Activated CD4-positive, alpha-beta memory T cell treated with anti-CD3 and anti-CD28 coated beads for 36 hours (primary cell): ENCODE data around the gene DYNC1I1. TPM values are rescaled to one million over a fixed set of nuclear protein-coding genes. Genes with fewer than 3 reads are reported as not detected.

Source experiments
- CTCF ChIA-PET: fragments of 350-600 bp; sonication (Branson Sonifier 250); formaldehyde crosslinking; loops from one replicate; lab custom pipeline; 2021; ENCODE audit warnings: antibody characterized with exemption, inconsistent platforms; lab: Charles Lee
- POLR2A ChIA-PET: fragments of 350-600 bp; sonication (Branson Sonifier 250); formaldehyde crosslinking; loops from one replicate; lab custom pipeline; 2021; ENCODE audit warnings: antibody characterized with exemption; lab: Charles Lee
- DNase-seq: peaks from one replicate; pipeline ENCODE4 v3.0.0-alpha.2; 2020
- H3K27ac Mint-ChIP-seq: one replicate; pipeline ENCODE4 v1.8.0; 2021; ENCODE audit warnings: mixed read lengths
- H3K27me3 Mint-ChIP-seq: one replicate; pipeline ENCODE4 v1.8.0; 2021; ENCODE audit warnings: mixed read lengths
- H3K36me3 Mint-ChIP-seq: one replicate; pipeline ENCODE4 v1.8.0; 2021; ENCODE audit warnings: mixed read lengths
- H3K4me1 Mint-ChIP-seq: one replicate; pipeline ENCODE4 v1.8.0; 2021; ENCODE audit warnings: low read depth, mixed read lengths
- H3K4me3 Mint-ChIP-seq: one replicate; pipeline ENCODE4 v1.8.0; 2021; ENCODE audit warnings: mild to moderate bottlenecking, mixed read lengths
- H3K9me3 Mint-ChIP-seq: one replicate; pipeline ENCODE4 v1.8.0; 2021; ENCODE audit warnings: mixed read lengths
- intact Hi-C: fragments of 100-400 bp; cut with micrococcal nuclease; formaldehyde crosslinking; loops from one replicate; pipeline ENCODE4 v1.15.1; 2023
- total RNA-seq, 2 experiments: library from RNA; stranded (reverse); gene quantifications; one replicate each; pipeline ENCODE4 v1.2.3, GENCODE V29; 2021

DYNC1I1 gene
- total RNA-seq, 2 experiments from 2014 or later: not detected

GRCh38 chr7:95871896-95872295 lies 99.5 kb downstream of the DYNC1I1 start:
- Mint-ChIP-seq H3K36me3 (no peaks in the 10 kb centered on the region), H3K9me3 (no peaks in the 10 kb centered on the region), H3K4me1 (no peaks in the 10 kb centered on the region), H3K27ac (no peak overlapping the region), H3K27me3 (peaks cover 8% of the 10 kb centered on the region), H3K4me3 (no peak overlapping the region)
- DNase-seq: no peak
- ChIA-PET CTCF (interaction anchor here (1.0 to 2.8 kb wide), 2 partner anchors 182 to 360 kb away, joined by 4 to 15 read pairs; no protein-coding TSS in a partner anchor), POLR2A (no interaction called here)
- intact Hi-C loops: loop anchor here (1.0 to 5.0 kb wide), 2 partner anchors 150 to 361 kb away; no protein-coding TSS in a partner anchor

- H3K27me3 Mint-ChIP-seq: peaks cover 9% of the 10 kb centered on the region
- no peaks in the 10 kb centered on the region for H3K36me3 Mint-ChIP-seq
- H3K9me3 Mint-ChIP-seq: peaks cover 10% of the 10 kb centered on the region
- POLR2A ChIA-PET: no interaction called here
- no peak overlapping the region for H3K4me3 Mint-ChIP-seq
- DNase-seq: no peak
- intact Hi-C loops: loop anchor here (5.0 kb wide), 1 partner anchor 152 kb away; no protein-coding TSS in a partner anchor
- H3K4me1 Mint-ChIP-seq: no peaks in the 10 kb centered on the region
- H3K27ac Mint-ChIP-seq: no peak overlapping the region
- CTCF ChIA-PET: interaction anchor here (0.7 kb wide), 1 partner anchor 163 kb away, joined by 3 read pairs; no protein-coding TSS in a partner anchor
Observed at GRCh38 chr7:95874129-95874528, 101.8 kb downstream of the DYNC1I1 start.

GRCh38 chr7:95874541-95875265 lies 102.3 kb downstream of the DYNC1I1 start:
- peaks cover 9% of the 10 kb centered on the region for H3K27me3 Mint-ChIP-seq
- intact Hi-C loops: loop anchor here (5.0 kb wide), 1 partner anchor 152 kb away; no protein-coding TSS in a partner anchor
- no peak for DNase-seq
- no peak overlapping the region for H3K27ac Mint-ChIP-seq
- no peaks in the 10 kb centered on the region for H3K4me1 Mint-ChIP-seq
- ChIA-PET POLR2A (no interaction called here), CTCF (interaction anchor here (0.7 kb wide), 1 partner anchor 162 kb away, joined by 3 read pairs; no protein-coding TSS in a partner anchor)
- peaks cover 10% of the 10 kb centered on the region for H3K9me3 Mint-ChIP-seq
- no peak overlapping the region for H3K4me3 Mint-ChIP-seq
- no peaks in the 10 kb centered on the region for H3K36me3 Mint-ChIP-seq

GRCh38 chr7:95875519-95875918 lies 103.2 kb downstream of the DYNC1I1 start:
- intact Hi-C loops: no loop called here
- H3K27ac Mint-ChIP-seq: no peak overlapping the region
- H3K27me3 Mint-ChIP-seq: peaks cover 7% of the 10 kb centered on the region
- DNase-seq: no peak
- no peaks in the 10 kb centered on the region for H3K36me3 Mint-ChIP-seq
- no peaks in the 10 kb centered on the region for H3K4me1 Mint-ChIP-seq
- POLR2A ChIA-PET: no interaction called here
- H3K9me3 Mint-ChIP-seq: peaks cover 10% of the 10 kb centered on the region
- no peak overlapping the region for H3K4me3 Mint-ChIP-seq
- CTCF ChIA-PET: no interaction called here

- DNase-seq: no peak
- Mint-ChIP-seq H3K9me3 (peaks cover 10% of the 10 kb centered on the region), H3K4me3 (no peak overlapping the region), H3K36me3 (no peaks in the 10 kb centered on the region), H3K27me3 (peaks cover 7% of the 10 kb centered on the region), H3K4me1 (no peaks in the 10 kb centered on the region), H3K27ac (no peak overlapping the region)
- intact Hi-C loops: no loop called here
- POLR2A ChIA-PET: no interaction called here
- CTCF ChIA-PET: no interaction called here
Observed at GRCh38 chr7:95878677-95879076, 106.3 kb downstream of the DYNC1I1 start.

GRCh38 chr7:95881597-95881996 lies 109.2 kb downstream of the DYNC1I1 start:
- Mint-ChIP-seq H3K9me3 (peaks cover 10% of the 10 kb centered on the region), H3K4me3 (no peak overlapping the region), H3K36me3 (no peaks in the 10 kb centered on the region), H3K4me1 (no peaks in the 10 kb centered on the region), H3K27ac (no peak overlapping the region), H3K27me3 (peaks cover 1% of the 10 kb centered on the region)
- no peak for DNase-seq
- intact Hi-C loops: no loop called here
- POLR2A ChIA-PET: no interaction called here
- CTCF ChIA-PET: interaction anchor here (0.7 kb wide), 1 partner anchor 799 kb away, joined by 3 read pairs; no protein-coding TSS in a partner anchor

- DNase-seq: no peak
- CTCF ChIA-PET: no interaction called here
- no peaks in the 10 kb centered on the region for H3K27me3 Mint-ChIP-seq
- no peaks in the 10 kb centered on the region for H3K4me1 Mint-ChIP-seq
- intact Hi-C loops: no loop called here
- H3K9me3 Mint-ChIP-seq: peaks cover 7% of the 10 kb centered on the region
- H3K36me3 Mint-ChIP-seq: no peaks in the 10 kb centered on the region
- H3K4me3 Mint-ChIP-seq: no peak overlapping the region
- H3K27ac Mint-ChIP-seq: no peak overlapping the region
- POLR2A ChIA-PET: no interaction called here
Observed at GRCh38 chr7:95883217-95883616, 110.9 kb downstream of the DYNC1I1 start.

- Mint-ChIP-seq H3K27me3 (no peaks in the 10 kb centered on the region), H3K36me3 (no peaks in the 10 kb centered on the region), H3K27ac (no peak overlapping the region), H3K4me1 (no peaks in the 10 kb centered on the region), H3K9me3 (no peaks in the 10 kb centered on the region), H3K4me3 (no peak overlapping the region)
- no peak for DNase-seq
- ChIA-PET CTCF (no interaction called here), POLR2A (no interaction called here)
- intact Hi-C loops: no loop called here
Observed at GRCh38 chr7:95886501-95887090, 114.2 kb downstream of the DYNC1I1 start.

- ChIA-PET POLR2A (no interaction called here), CTCF (no interaction called here)
- Mint-ChIP-seq H3K27me3 (peaks cover 4% of the 10 kb centered on the region), H3K4me1 (no peaks in the 10 kb centered on the region), H3K27ac (no peak overlapping the region), H3K36me3 (no peaks in the 10 kb centered on the region), H3K4me3 (no peak overlapping the region), H3K9me3 (no peaks in the 10 kb centered on the region)
- DNase-seq: no peak
- intact Hi-C loops: no loop called here
Observed at GRCh38 chr7:95893484-95893883, 121.1 kb downstream of the DYNC1I1 start.

GRCh38 chr7:95897557-95898251 lies 125.3 kb downstream of the DYNC1I1 start:
- no peaks in the 10 kb centered on the region for H3K36me3 Mint-ChIP-seq
- H3K9me3 Mint-ChIP-seq: no peaks in the 10 kb centered on the region
- intact Hi-C loops: no loop called here
- no peak overlapping the region for H3K4me3 Mint-ChIP-seq
- H3K27me3 Mint-ChIP-seq: peaks cover 6% of the 10 kb centered on the region
- no peak for DNase-seq
- no peaks in the 10 kb centered on the region for H3K4me1 Mint-ChIP-seq
- POLR2A ChIA-PET: no interaction called here
- CTCF ChIA-PET: no interaction called here
- H3K27ac Mint-ChIP-seq: no peak overlapping the region

GRCh38 chr7:95899919-95900513 lies 127.7 kb downstream of the DYNC1I1 start:
- intact Hi-C loops: no loop called here
- no peaks in the 10 kb centered on the region for H3K9me3 Mint-ChIP-seq
- CTCF ChIA-PET: interaction anchor here (1.1 kb wide), 1 partner anchor 15 kb away, joined by 4 read pairs; no protein-coding TSS in a partner anchor
- POLR2A ChIA-PET: no interaction called here
- no peak overlapping the region for H3K4me3 Mint-ChIP-seq
- DNase-seq: no peak
- no peak overlapping the region for H3K27ac Mint-ChIP-seq
- peaks cover 6% of the 10 kb centered on the region for H3K27me3 Mint-ChIP-seq
- no peaks in the 10 kb centered on the region for H3K36me3 Mint-ChIP-seq
- H3K4me1 Mint-ChIP-seq: no peaks in the 10 kb centered on the region

- Mint-ChIP-seq H3K27ac (no peak overlapping the region), H3K4me3 (no peak overlapping the region), H3K36me3 (no peaks in the 10 kb centered on the region), H3K9me3 (no peaks in the 10 kb centered on the region), H3K27me3 (peaks cover 5% of the 10 kb centered on the region), H3K4me1 (no peaks in the 10 kb centered on the region)
- no peak for DNase-seq
- POLR2A ChIA-PET: no interaction called here
- intact Hi-C loops: no loop called here
- CTCF ChIA-PET: interaction anchor here (1.1 kb wide), 1 partner anchor 15 kb away, joined by 4 read pairs; no protein-coding TSS in a partner anchor
Observed at GRCh38 chr7:95901006-95901405, 128.7 kb downstream of the DYNC1I1 start.
